ENCODE results near the gene HAUS5.
"Not testable (repeated sequence)": the region's sequence is repeated elsewhere in the genome, so short reads cannot be mapped to it uniquely, and the experiment has no call there.

The HAUS5 gene

GRCh38 chr19:35612559-35613321, at the start of gene HAUS5:
HAUS5 (plus strand) TSS chr19:35612735; CDS start chr19:35612795, 60 bp downstream.
- DNase-seq (ENCODE audit: low read depth in 2 of 2), result peak; percentile 86 to 88

GRCh38 chr19:35562776-35563175, 49.8 kb upstream of the HAUS5 start:
- no peak for DNase-seq (ENCODE audit: low read depth in 2 of 2)

- no peak for DNase-seq (ENCODE audit: low read depth in 2 of 2)
These were observed 49.2 kb upstream of the HAUS5 start, which contains the start of gene ATP4A for GRCh38 chr19:35563207-35563829. ATP4A (minus strand) TSS chr19:35563658; CDS start chr19:35563629, 29 bp downstream.

- DNase-seq (ENCODE audit: low read depth in 2 of 2), result no peak
These were observed 47.3 kb upstream of the HAUS5 start for GRCh38 chr19:35565016-35565856.

GRCh38 chr19:35566738-35567137, 45.8 kb upstream of the HAUS5 start:
- DNase-seq (ENCODE audit: low read depth in 2 of 2), result no peak

DNA sequence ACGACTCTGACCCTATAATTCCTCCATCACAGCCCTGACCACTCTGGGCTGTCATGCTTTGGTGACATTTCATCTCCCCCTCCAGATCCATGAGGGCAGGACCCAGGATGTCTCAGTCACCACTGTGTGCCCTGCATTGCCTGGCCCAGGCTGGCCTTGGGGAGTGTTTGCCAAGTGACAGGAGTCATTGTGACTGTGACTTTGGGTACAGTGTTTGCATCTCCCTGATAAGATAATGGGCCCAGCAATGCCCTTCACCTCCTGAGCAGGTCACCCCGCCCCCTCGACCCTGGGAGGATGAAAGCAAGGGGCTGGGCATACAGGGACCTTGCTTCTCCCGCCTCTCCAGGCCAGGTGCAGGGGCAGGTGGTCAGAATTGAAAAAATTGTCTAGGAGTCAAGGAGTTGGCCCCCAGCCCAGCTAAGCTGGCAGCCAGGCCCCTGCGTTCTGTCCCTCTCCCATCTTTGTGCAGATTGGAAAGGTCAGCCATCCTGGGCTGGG, 43.2 kb upstream of the HAUS5 start:
- DNase-seq (ENCODE audit: low read depth in 2 of 2), result no peak

- no peak for DNase-seq (ENCODE audit: low read depth in 2 of 2)
These were observed 41.0 kb upstream of the HAUS5 start for GRCh38 chr19:35571406-35571965.

DNA sequence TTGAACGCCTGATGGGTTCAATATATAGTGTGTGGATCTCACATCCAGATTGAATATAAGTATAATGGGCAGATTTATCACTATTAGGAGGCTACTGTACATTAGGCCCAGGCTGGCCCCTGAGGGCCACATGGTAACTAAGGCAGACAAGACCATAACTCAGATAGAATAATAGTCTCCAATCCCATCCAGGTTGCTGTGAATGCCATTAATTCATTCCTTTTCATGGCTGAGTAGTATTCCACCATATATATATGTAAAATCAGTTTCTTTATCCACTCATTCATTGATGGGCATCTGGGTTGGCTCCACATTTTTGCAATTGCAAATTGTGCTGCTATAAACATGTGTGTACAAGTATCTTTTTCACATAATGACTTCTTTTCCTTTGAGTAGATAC, 34.6 kb upstream of the HAUS5 start:
- no peak for DNase-seq (ENCODE audit: low read depth in 2 of 2)

DNA sequence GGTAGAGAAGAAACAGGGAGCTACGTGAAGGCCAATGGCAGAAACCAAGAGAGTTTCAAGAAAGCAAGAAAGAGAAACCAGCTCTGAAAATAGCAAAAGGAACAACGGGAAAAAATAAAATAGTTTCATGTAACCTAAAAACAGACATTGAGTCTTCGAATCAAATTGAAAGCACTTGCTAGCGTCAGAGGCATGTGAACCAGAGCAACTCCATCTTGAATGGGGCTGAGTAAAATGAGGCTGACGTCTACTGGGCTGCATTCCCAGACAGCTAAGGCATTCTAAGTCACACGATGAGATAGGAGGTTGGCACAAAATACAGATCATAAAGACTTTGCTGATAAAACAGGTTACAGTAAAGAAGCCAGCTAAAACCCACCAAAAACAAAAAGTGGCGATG, 33.8 kb upstream of the HAUS5 start:
- no peak for DNase-seq (ENCODE audit: low read depth in 2 of 2)

GRCh38 chr19:35582760-35583159, 29.8 kb upstream of the HAUS5 start:
- DNase-seq (ENCODE audit: low read depth in 2 of 2), result no peak

GRCh38 chr19:35585848-35586247, 26.7 kb upstream of the HAUS5 start, which contains the start of gene PMIS2:
PMIS2 (plus strand) TSS chr19:35586173; CDS start chr19:35586260, 87 bp downstream.
- no peak for DNase-seq (ENCODE audit: low read depth in 2 of 2)

- no peak for DNase-seq (ENCODE audit: low read depth in 2 of 2)
These were observed 25.2 kb upstream of the HAUS5 start for GRCh38 chr19:35587321-35587720.

DNA sequence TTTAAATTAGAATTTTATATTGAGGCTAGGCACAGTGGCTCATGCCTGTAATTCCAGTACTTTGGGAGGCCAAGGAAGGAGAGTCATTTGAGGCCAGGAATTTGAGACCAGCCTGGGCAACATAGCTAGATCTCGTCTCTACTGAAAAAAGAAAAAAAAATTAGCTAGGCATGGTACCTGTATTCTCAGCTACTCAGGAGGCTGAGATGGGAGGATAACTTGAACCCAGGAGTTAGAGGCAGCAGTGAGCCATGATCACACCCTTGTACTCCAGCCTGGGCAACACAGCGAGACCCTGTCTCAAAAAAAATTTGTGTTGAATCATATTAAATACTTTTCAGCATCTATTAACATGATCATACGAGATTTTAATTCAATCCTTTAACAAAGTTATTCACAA, 21.7 kb upstream of the HAUS5 start:
- no peak for DNase-seq (ENCODE audit: low read depth in 2 of 2)

DNA sequence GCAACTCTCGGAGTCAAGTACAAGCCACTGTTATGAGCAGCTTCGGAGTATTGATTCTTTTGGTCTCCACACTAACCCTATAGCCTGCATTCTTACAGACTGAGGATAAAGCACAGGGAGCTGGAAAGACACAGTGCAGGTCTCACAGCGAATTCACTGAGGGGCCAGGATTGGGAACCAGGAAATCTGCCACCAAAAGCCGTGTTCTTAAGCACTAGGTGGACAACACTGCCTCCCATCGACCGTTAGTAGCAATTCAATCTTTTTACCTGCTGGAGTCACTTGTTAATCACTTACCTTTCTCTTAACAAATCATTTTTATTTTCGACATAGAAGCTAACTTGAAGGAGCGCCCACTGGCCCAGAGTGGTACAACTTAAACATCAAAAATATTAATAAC, 20.3 kb upstream of the HAUS5 start:
- DNase-seq (ENCODE audit: low read depth in 2 of 2), result no peak

DNA sequence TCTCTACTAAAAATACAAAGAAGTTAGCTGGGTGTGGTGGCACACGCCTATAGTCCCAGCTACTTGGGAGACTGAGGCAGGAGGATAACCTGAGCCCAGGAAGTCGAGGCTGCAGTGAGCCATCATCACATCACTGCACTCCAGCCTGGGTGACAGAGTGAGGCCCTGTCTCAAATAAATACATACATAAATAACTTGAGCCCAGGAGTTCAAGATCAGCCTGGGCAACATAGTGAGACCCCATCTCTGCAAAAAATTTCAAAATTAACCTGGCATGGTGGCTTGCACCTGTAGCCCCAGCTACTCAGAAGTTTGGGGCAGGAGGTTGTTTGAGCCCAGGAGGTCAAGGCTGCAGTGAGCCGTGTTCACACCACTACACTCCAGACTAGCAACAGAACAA, 17.5 kb upstream of the HAUS5 start:
- not testable (repeated sequence) for DNase-seq (ENCODE audit: low read depth in 2 of 2)

DNA sequence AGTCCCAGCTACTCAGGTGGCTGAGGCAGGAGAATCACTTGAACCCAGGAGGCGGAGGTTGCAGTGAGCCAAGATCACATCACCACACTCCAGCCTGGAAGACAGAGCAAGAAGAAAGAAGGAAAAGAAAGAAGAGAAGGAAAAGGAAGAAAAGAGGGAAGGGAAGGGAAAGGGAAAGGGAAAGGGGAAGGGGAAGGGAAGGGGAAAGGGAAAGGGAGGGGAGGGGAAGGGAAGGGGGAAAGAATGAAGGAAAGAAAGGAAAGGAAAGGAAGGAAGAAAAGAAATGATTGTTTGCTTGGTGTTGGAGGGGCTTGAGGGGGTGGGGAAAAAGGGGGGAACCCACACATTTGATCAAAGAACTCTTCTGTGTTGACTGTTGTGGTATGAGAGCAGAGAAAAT, 16.6 kb upstream of the HAUS5 start:
- no peak for DNase-seq (ENCODE audit: low read depth in 2 of 2)

GRCh38 chr19:35596366-35596999, 16.1 kb upstream of the HAUS5 start:
- no peak for DNase-seq (ENCODE audit: low read depth in 2 of 2)

- DNase-seq (ENCODE audit: low read depth in 2 of 2), result no peak
These were observed 10.6 kb upstream of the HAUS5 start for GRCh38 chr19:35601971-35602370.

DNA sequence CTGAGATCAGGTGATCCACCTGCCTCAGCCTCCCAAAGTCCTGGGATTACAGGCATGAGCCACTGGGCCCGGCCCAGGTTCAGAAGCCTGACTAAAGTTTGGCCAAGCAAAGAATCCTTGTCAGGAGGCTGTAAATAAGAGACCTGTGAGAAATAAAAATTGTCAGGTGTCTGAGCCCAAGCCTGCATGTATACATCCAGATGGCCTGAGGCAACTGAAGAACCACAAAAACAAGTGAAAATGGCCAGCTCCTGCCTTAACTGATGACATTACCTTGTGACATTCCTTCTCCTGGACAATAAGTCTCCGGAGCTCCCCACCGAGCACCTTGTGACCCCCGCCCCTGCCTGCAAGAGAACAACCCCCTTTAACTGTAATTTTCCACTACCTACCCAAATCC, 8.1 kb upstream of the HAUS5 start:
- DNase-seq (ENCODE audit: low read depth in 2 of 2), result not testable (repeated sequence)

DNA sequence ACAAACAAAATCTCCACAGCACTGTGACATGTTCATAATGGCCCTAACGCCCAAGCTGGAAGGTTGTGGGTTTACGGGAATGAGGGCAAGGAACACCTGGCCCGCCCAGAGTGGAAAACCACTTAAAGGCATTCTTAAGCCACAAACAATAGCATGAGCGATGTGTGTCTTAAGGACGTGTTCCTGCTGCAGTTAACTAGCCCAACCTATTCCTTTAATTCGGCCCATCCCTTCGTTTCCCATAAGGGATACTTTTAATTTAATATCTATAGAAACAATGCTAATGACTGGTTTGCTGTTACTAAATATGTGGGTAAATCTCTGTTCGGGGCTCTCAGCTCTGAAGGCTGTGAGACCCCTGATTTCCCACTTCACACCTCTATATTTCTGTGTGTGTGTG, 5.4 kb upstream of the HAUS5 start:
- DNase-seq (ENCODE audit: low read depth in 2 of 2), result not testable (repeated sequence)

DNA sequence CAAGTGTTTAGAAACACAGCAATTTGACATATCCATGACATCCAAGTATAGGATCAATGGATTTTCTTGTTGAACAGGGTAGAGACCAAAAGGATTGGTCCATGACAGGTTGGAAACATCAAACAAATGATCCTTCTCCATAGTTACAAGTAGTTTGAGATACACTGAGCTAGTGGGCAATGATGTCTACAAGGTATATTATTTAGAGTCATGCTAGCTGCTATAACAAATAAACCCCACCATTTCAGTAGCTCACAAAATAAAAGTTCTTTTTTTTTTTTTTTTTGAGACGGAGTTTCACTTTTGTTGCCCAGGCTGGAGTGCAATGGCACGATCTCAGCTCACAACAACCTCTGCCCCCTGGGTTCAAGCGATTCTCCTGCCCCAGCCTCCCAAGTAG, 4.9 kb upstream of the HAUS5 start:
- no peak for DNase-seq (ENCODE audit: low read depth in 2 of 2)

Measured in stimulated activated CD8-positive, alpha-beta memory T cell treated with anti-CD3 and anti-CD28 coated beads, Interleukin-7, amount 100 ng/mL, for 4 hours (primary cell).